Glutamatergic neuron (in vitro differentiated cells): ENCODE results near the gene MYO1E. TPM values are rescaled to one million over a fixed set of nuclear protein-coding genes. Genes with fewer than 3 reads are reported as not detected.

ENCODE experiments used
- DNase-seq: peaks from one replicate; pipeline ENCODE4 v3.0.0; 2022
- H3K27ac Mint-ChIP-seq: one replicate; pipeline ENCODE4 v1.8.0; 2020; ENCODE audit warnings: mild to moderate bottlenecking, mixed read lengths, inconsistent platforms; ENCODE audit not compliant: unreplicated experiment
- H3K27me3 Mint-ChIP-seq: one replicate; pipeline ENCODE4 v1.8.0; 2020; ENCODE audit warnings: mild to moderate bottlenecking, moderate library complexity, mixed read lengths, inconsistent platforms; ENCODE audit not compliant: unreplicated experiment
- H3K36me3 Mint-ChIP-seq: one replicate; pipeline ENCODE4 v1.8.0; 2020; ENCODE audit warnings: mild to moderate bottlenecking, mixed read lengths, inconsistent platforms; ENCODE audit not compliant: unreplicated experiment
- H3K4me1 Mint-ChIP-seq: one replicate; pipeline ENCODE4 v1.8.0; 2020; ENCODE audit warnings: mild to moderate bottlenecking, low read depth, mixed read lengths, inconsistent platforms; ENCODE audit not compliant: unreplicated experiment
- H3K4me3 Mint-ChIP-seq: one replicate; pipeline ENCODE4 v1.8.0; 2020; ENCODE audit warnings: mild to moderate bottlenecking, mixed read lengths, inconsistent platforms; ENCODE audit not compliant: unreplicated experiment
- H3K9me3 Mint-ChIP-seq: one replicate; pipeline ENCODE4 v1.8.0; 2020; ENCODE audit warnings: mild to moderate bottlenecking, moderate library complexity, mixed read lengths, inconsistent platforms; ENCODE audit not compliant: unreplicated experiment
- CTCF ChIP-seq: fragments of 200-600 bp; sonication (generic); IDR thresholded peaks from one replicate; pipeline ENCODE4 v1.5.0; 2021; ENCODE audit not compliant: partially characterized antibody, unreplicated experiment
- total RNA-seq: library from RNA; stranded (reverse); fragmentation: NEBNext Ultra II Directional; extraction: Animal tissue kit (Norgen Biotek cat#: 25700); gene quantifications from one replicate; pipeline ENCODE4 v1.2.1, GENCODE V29; 2021; ENCODE audit not compliant: unreplicated experiment

MYO1E gene
- total RNA-seq, 1 donor from 2014 or later: 7.9 TPM

DNA sequence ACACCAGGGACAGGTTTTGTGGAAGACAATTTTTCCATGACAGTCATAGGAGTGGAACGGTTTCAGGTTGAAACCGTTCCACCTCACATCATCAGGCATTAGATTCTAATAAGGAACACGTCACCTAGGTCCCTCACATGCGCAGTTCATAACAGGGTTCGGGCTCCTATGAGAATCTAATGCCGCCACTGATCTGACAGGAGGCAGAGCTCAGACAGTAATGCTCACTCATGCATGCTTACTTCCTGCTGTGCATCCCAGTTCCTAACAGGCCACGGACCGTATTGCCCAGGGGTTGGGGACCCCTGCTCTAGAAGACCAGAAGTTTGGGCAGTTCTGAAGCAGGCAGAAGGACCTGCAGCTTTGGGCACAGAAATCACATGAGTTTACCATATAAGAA is 61.5 kb downstream of the MYO1E start:
- peaks cover 2% of the 10 kb centered on the region for H3K9me3 Mint-ChIP-seq

GRCh38 chr15:59309405-59309804 is 63.3 kb downstream of the MYO1E start:
- Mint-ChIP-seq H3K36me3 (no peaks in the 10 kb centered on the region), H3K9me3 (peaks cover 2% of the 10 kb centered on the region), H3K4me1 (no peaks in the 10 kb centered on the region), H3K4me3 (no peak overlapping the region), H3K27ac (no peak overlapping the region), H3K27me3 (peaks cover 2% of the 10 kb centered on the region)
- DNase-seq: no peak
- TF ChIP-seq CTCF: no peak

More for the DNA sequence above, 61.5 kb downstream of the MYO1E start:
- no peaks in the 10 kb centered on the region for H3K36me3 Mint-ChIP-seq
- DNase-seq: no peak
- TF ChIP-seq CTCF: no peak
- H3K27me3 Mint-ChIP-seq: peaks cover 2% of the 10 kb centered on the region
- H3K4me1 Mint-ChIP-seq: no peaks in the 10 kb centered on the region
- H3K27ac Mint-ChIP-seq: no peak overlapping the region
- H3K4me3 Mint-ChIP-seq: no peak overlapping the region

GRCh38 chr15:59307165-59307537 is 65.5 kb downstream of the MYO1E start:
- DNase-seq: no peak

GRCh38 chr15:59306520-59307164 is 66.0 kb downstream of the MYO1E start:
- DNase-seq: no peak
- H3K4me3 Mint-ChIP-seq: no peak overlapping the region
- H3K27ac Mint-ChIP-seq: no peak overlapping the region

More at GRCh38 chr15:59307165-59307537, 65.5 kb downstream of the MYO1E start:
- Mint-ChIP-seq H3K4me3 (no peak overlapping the region), H3K36me3 (no peaks in the 10 kb centered on the region), H3K4me1 (no peaks in the 10 kb centered on the region), H3K27ac (no peak overlapping the region), H3K27me3 (peaks cover 2% of the 10 kb centered on the region), H3K9me3 (peaks cover 2% of the 10 kb centered on the region)
- no peak for TF ChIP-seq CTCF

More at GRCh38 chr15:59306520-59307164, 66.0 kb downstream of the MYO1E start:
- H3K9me3 Mint-ChIP-seq: peaks cover under 1% of the 10 kb centered on the region
- no peaks in the 10 kb centered on the region for H3K4me1 Mint-ChIP-seq
- H3K27me3 Mint-ChIP-seq: no peaks in the 10 kb centered on the region
- TF ChIP-seq CTCF: no peak
- H3K36me3 Mint-ChIP-seq: no peaks in the 10 kb centered on the region
